Stimulated activated CD8-positive, alpha-beta memory T cell treated with anti-CD3 and anti-CD28 coated beads, Interleukin-15, amount 100 ng/mL, for 4 hours (primary cell): Measurements from ENCODE around the gene ENDOD1.

Source experiments
- DNase-seq, 2 donors: peaks; one replicate each; pipeline ENCODE4 v3.0.0-alpha.2; 2020; ENCODE audit warnings: low read depth in 2 of 2

ENDOD1 gene

DNA sequence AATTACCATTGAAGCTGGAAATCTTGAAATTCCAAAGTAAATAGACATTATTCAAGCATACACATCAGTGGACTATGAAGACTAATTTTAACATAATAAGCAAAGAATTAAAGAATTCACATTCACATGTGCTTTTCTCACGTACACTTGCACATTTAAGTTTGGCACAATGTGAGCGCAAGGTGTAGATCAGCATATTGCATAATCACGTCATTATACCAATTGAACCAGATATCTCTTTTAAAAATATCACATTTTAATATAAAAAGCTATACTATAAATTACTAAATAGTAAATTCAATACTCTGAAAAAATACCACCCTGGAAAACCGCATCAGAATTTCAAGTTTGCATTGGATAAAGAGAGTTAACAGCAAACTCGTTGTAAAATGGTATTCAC, 80.6 kb downstream of the ENDOD1 start:
- DNase-seq = no peak

DNA sequence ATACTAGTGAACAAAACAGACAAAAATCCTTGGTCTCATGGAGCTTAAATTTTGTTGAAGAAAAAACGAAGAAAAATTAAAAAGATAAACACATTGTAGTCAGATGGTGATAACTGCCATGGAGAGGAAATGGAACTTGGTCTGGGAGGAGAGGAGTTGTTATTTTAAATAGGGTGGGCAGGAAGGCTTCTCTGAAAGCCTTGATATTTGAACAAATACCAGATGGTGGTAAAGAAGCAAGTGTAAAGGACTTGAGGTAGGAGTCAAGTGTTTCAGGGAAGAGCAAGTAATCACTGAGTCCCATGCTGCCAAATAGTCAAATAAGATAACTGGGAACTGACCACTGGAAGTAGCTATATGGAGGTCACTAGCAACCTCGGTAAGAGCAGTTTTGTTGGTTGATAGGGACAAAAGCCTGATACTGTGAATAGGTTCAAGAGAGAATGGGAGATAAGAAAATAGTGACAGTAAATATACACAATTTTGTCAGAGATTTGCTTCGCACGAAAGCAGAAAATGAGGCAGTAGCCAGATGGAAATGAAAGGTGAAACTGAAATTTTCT, 86.3 kb downstream of the ENDOD1 start:
- DNase-seq = no peak
